Measurements from ENCODE around the gene BMERB1.

Gene BMERB1

DNA sequence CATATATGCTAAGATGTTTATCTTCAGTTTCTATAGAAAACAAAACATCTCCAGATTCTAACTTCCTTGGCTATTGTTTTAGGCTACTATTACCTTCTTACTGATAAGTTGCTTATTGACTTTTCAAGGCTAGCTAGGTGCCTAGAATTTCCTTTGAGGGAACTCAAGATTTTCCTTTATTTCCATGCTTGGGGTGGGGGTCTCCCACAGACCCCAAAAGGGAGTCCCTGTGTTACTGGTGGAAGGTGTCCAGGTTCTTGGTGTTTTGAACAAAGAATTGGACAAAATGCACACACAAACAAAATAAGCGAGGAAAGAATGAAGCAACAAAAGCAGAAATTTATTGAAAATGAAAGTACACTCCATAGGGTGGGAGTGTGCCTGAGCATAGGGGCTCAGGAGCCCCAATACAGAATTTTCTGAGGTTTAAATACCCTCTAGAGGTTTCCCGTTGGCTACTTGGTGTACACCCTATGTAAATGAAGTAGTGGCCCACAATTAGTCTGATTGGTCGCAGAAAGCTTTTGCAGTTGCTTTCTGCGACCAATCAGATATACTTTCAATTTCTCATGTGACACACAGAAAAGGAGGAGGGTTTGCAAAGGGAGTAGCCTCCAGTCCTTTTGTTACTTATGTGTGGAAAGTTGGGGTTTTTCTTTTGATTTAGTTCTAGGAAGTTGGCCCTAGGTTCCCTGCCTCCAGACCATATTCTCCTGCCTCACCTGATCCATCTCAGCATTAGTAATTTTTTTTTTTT, 141.1 kb downstream of the BMERB1 start:
- no peak overlapping the region for H3K4me3 ChIP-seq (ENCODE audit: low read length)
- no peak for TF ChIP-seq ZNF274 (IDR thresholded peaks at IDR 0.05; ENCODE audit: low read depth, low read length)

DNA sequence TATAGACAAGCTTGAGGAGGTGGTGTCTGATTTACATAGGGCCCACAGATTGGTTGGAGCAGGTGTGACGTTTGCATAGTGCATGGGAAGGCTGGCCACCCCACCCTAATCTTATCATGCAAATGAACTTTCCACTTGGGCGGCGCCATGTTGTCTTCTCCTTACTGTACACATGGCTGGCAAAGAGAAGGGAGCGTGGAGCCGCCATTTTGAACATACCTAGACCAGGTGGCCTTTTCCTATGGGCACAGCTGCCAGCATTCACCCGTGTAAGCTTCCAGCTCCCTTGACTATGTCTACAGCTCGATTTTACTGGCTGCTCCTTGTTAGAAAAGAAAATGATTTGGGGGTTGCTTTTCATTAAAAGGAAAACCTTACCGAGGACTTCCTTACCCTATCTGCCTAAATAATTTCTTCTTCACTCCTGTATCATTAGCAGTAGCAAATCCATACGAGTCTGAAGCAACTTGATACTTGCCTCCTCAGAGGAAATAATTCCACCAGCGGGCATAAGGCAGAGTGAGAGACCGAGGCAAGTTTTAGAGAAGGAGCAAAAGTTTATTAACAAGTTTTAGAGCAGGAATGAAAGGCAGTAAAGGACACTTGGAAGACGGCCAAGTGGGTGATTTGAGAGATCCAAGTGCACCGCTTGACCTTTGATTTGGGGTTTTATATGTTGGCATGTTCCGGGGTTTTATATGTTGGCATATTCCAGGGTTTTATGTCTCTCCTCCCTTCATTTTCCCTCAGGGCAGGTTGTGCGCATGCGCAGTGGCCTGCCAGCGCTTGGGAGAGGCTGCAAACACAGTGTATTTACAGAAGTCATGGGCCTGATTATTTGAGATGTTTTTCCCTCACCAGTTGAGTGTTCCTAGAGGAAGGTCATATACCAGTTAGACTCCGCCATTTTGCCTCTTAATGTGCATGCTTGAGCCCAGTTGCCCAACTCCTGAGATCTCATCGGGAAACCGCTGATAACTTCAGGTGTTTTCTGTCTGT, 142.9 kb downstream of the BMERB1 start:
- TF ChIP-seq ZNF274 (IDR thresholded peaks at IDR 0.05; ENCODE audit: low read depth, low read length), result no peak
- H3K4me3 ChIP-seq (ENCODE audit: low read length), result no peak overlapping the region

DNA sequence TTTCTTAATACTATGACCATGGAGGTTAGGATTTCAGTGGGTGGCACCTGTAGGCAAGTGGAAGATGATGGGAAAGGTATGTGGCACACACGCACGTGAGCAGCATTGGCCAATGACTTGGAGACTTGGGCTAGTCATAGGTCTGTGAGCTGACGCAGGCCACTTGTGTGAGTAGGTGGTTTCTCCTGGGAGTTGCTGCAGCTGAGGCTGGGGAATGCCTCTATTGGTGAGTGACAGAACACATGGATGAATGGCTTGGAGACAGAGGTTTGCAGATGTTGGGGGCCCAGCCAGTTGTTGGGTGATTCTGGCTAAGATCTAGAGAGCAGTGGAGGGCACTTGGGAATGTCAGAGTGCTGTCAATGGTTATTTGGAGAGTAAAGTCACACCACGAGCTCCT, 144.4 kb downstream of the BMERB1 start:
- no peak for TF ChIP-seq ZNF274 (IDR thresholded peaks at IDR 0.05; ENCODE audit: low read depth, low read length)
- H3K4me3 ChIP-seq (ENCODE audit: low read length), result no peak overlapping the region

DNA sequence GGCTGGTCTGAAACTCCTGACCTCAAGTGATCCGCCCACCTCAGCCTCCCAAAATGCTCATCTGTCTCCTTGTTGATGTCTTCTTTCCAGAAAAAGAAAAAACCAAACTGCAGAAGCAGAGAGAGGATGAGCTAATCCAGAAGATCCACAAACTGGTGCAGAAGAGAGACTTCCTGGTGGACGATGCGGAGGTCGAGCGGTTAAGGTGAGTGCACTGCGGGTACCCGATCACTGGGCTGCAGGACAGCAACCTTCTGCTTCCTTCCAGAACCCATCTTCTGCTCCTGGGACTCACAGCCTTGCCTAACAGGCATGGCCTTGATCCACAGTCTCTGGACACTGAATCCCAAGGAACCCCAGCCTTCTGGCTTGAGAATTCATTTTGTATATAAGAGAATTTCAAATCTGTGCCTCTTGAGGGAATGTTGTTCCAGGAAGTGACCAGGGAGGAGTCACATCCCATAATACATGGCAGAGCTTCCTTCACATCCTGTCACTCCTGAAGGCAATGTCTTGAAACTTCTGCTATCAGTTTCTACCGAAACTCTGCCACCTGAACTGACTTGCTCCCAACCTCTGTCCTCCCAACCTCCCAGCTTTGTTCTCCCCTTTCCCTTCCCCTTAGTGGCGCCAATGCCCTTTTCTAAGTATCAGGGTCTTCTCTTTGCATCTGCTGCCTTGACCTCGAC, 146.9 kb downstream of the BMERB1 start:
- H3K4me3 ChIP-seq (ENCODE audit: low read length), result no peak overlapping the region
- TF ChIP-seq ZNF274 (IDR thresholded peaks at IDR 0.05; ENCODE audit: low read depth, low read length), result no peak

DNA sequence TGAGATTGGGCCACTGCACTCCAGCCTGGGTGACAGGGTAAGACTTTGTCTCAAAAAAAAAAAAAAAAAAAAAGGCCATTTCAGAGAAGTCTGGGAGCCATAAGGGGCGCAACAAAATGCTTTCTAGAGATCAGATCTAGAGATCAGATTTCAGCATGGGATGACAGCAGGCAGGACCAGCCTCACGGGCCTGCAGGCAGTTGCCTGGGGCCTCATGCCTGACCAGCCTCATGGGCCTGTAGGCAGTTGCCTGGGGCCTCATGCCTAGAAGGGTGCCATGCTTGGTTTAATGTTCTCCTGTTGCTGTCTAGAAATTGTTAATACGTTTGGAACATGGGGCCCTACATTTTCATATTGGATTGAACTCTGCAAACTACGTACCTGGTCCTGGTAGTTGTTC, 149.1 kb downstream of the BMERB1 start:
- H3K4me3 ChIP-seq (ENCODE audit: low read length), result no peak overlapping the region
- no peak for TF ChIP-seq ZNF274 (IDR thresholded peaks at IDR 0.05; ENCODE audit: low read depth, low read length)

DNA sequence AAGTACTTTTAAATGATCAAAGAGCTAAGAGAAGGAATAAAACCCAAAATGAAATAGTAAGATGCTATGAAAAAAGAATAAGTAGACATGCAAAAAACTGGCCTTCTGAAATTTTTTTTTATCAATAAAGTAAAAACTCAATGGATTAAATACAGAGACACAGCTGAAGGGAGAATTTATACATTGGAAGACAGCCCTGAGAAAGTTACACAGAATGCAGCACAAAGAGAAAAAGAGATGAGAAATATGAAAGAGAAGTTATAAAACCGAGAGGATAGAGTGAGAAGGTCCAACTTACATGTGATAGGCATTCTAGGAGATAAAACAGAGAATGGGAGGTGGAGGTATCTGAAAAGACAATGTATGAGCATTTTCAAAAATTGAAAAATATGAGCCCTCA, 151.6 kb downstream of the BMERB1 start:
- no peak overlapping the region for H3K4me3 ChIP-seq (ENCODE audit: low read length)
- no peak for TF ChIP-seq ZNF274 (IDR thresholded peaks at IDR 0.05; ENCODE audit: low read depth, low read length)

DNA sequence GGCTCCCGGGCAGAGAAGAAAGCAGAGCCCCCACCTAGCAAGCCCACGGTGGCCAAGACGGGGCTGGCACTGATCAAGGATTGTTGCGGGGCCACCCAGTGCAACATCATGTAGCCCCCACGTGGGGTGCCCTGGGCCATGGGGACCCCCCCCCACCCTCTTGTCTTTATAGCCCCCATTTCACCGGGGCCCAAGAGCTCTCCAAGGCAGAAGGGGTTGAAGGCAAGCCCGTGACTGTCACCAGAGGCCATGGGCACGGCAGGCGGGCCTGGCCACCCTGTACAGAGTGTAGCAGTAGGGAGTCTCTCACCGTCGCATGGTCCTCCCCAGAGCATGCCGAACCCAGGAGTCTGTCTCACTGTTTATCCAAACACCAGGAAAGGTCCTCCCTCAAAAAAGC, 152.3 kb downstream of the BMERB1 start:
- TF ChIP-seq ZNF274 (IDR thresholded peaks at IDR 0.05; ENCODE audit: low read depth, low read length), result no peak
- no peak overlapping the region for H3K4me3 ChIP-seq (ENCODE audit: low read length)

DNA sequence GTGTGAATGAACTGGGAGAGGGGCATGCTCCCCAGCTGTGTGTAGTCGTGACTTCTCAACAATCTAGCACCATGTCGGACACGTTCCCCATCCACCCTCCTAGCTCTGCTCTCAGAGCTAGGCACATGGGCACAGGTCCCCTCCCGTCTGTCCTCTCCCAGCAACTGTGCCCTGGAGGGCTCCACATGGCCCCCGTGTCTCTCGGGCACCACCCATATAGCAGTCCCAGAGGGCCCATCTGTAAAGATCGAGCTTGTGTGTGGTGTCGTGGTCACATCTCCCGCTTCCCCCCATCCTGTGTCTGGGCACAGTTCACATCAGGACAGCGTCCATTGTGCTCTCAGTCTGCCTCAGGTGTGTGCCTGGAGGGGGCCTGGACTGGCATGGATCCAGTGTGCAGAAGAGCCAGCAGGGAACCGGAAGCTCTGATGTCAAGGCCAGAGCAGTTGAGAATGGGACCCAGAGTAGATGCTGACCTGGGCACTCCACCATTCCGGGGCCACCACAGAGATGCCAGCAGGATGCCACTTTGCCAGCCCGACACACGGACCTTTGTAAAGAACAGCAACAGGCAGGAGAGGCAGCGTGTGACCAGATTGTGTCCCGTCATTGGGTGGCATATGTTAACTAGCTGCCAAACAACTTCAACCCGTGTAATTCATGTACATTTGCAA, 152.9 kb downstream of the BMERB1 start:
- H3K4me3 ChIP-seq (ENCODE audit: low read length), result no peak overlapping the region
- no peak for TF ChIP-seq ZNF274 (IDR thresholded peaks at IDR 0.05; ENCODE audit: low read depth, low read length)

DNA sequence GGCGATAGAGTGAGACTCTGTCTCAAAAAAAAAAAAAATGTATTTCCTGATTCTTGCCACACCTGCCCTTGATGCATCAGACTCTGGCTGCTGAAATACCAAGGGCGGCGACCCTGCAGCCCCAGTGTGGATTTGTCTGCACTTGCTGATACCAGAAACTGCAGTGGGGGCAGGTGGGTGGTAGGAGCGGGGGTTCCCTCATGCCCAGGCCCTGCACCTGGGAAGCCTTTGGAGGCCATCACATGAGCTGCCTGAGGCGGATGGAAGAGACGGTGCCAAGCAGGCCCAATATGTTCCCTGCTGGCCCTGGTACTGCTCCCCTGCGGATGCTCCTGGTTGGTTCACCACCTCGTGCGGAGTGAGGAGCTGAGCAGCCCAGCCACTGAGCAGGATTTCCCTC, 157.9 kb downstream of the BMERB1 start:
- no peak for TF ChIP-seq ZNF274 (IDR thresholded peaks at IDR 0.05; ENCODE audit: low read depth, low read length)
- no peak overlapping the region for H3K4me3 ChIP-seq (ENCODE audit: low read length)

DNA sequence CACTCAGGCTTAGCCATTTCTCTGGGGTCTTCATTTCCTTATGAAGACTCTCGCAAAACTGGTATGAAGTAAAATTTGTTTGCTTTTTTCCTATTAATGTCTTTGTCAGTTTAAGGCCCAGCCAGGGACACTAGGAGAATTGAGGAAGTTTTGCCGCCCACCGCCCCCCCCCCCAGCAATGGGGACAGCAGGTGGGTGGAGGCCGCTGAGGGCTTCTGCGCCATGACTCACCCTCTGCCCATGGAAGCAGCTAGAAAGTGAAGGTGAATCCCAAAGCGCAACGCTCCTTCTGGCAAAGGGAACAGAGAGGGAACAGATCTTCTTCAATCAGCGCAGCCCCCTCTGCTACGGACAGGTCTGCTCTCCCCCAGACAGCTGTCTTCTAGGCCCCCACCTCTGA, 158.8 kb downstream of the BMERB1 start:
- TF ChIP-seq ZNF274 (IDR thresholded peaks at IDR 0.05; ENCODE audit: low read depth, low read length), result no peak
- H3K4me3 ChIP-seq (ENCODE audit: low read length), result no peak overlapping the region

DNA sequence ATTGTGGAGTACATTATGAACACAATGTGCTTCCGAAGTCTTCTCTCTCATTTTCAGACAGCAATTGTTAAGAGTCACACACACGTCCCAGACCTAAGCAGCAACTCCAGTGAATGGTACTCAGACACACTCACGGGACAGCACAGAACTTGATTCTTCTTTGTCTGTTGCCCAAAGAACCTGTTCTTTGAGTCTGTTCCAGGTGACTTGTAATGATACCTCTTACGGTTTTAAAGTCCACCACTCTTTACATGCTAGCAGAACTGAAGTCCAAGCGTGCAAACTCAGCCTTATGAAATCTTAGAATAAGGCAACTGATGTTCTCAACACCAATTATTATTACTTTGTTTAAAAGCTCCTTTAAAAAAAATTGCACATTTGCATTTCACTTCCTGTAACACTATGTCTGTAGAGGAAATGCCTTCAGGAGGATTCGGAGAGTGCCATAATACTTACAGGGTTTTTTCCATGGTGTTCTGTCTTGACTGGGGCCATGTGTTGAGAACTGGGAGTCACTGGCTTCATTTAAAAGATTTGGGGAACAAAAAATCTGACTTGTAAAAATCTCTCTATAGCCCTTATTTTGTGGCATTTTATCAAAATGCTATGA, 160.4 kb downstream of the BMERB1 start:
- TF ChIP-seq ZNF274 (IDR thresholded peaks at IDR 0.05; ENCODE audit: low read depth, low read length), result no peak
- H3K4me3 ChIP-seq (ENCODE audit: low read length), result no peak overlapping the region

DNA sequence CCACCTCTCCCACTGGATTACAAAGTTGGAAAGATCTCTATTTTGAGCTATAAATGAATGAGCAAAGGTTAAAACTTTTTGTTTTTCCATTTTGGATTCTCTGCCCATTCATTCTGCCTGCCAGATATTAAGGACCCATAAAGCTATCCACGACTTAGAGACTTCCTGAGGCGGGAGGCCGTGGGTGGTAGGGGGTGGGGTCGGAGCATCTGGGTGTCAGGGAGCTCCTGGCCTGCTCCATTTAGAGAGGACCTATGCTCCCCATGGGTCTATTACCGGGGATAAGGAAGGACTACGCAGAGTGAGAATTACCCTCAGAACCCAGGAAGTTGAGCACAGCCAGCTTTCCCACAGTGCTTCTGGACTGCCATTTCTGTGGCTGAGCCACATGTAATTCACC, 162.7 kb downstream of the BMERB1 start:
- no peak for TF ChIP-seq ZNF274 (IDR thresholded peaks at IDR 0.05; ENCODE audit: low read depth, low read length)
- no peak overlapping the region for H3K4me3 ChIP-seq (ENCODE audit: low read length)

DNA sequence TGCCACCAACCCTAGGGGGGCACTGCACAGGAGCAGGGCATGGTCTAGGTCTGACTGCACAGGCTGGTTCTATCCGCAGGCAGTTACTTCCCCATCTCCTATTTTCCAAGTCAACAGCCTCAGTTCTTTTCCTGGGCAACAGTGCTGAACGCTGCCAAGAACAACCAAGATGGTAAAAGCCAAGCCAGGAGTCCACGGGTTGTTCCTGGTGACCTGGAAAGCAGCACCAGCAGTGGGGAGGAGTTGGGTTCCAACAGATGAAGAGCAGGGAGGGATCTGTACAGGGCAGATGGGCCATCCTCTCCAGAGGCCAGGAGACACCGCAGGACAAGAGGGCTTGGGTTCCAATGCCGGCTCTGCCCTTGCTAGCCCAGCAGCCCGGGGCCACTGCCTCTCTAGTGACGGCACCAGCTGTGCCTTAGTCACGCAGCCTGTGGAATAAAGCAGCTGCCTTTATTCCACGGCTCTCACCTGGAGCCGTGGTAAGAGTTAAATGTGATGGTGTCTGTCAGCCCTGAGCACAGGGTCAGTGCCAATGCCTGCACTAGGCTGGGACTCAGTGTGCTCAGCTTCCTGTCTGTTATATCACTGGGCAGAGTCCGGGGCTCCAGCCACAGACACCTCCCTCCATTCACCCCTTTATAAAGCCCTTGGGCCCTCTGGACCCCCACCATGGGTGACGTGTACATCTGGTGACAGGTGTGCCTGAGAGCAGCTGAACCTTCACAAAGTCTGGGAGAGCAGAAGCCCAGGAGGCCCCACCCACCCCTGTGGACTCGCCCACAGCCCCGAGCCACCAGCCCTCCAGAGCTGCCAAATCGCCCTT, 163.6 kb downstream of the BMERB1 start:
- H3K4me3 ChIP-seq (ENCODE audit: low read length), result no peak overlapping the region
- no peak for TF ChIP-seq ZNF274 (IDR thresholded peaks at IDR 0.05; ENCODE audit: low read depth, low read length)
